ENCODE data around the gene COPE.

GRCh38 chr19:18939163-18939562 lies 20.0 kb upstream of the COPE start:
- TF ChIP-seq, protein P1, sequence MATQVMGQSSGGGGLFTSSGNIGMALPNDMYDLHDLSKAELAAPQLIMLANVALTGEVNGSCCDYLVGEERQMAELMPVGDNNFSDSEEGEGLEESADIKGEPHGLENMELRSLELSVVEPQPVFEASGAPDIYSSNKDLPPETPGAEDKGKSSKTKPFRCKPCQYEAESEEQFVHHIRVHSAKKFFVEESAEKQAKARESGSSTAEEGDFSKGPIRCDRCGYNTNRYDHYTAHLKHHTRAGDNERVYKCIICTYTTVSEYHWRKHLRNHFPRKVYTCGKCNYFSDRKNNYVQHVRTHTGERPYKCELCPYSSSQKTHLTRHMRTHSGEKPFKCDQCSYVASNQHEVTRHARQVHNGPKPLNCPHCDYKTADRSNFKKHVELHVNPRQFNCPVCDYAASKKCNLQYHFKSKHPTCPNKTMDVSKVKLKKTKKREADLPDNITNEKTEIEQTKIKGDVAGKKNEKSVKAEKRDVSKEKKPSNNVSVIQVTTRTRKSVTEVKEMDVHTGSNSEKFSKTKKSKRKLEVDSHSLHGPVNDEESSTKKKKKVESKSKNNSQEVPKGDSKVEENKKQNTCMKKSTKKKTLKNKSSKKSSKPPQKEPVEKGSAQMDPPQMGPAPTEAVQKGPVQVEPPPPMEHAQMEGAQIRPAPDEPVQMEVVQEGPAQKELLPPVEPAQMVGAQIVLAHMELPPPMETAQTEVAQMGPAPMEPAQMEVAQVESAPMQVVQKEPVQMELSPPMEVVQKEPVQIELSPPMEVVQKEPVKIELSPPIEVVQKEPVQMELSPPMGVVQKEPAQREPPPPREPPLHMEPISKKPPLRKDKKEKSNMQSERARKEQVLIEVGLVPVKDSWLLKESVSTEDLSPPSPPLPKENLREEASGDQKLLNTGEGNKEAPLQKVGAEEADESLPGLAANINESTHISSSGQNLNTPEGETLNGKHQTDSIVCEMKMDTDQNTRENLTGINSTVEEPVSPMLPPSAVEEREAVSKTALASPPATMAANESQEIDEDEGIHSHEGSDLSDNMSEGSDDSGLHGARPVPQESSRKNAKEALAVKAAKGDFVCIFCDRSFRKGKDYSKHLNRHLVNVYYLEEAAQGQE (IDR thresholded peaks at IDR 0.05; ENCODE audit: insufficient read depth in 1 of 2, low read depth in 2 of 2, low read length in 1 of 2), result no peak
- TF ChIP-seq, protein P2, sequence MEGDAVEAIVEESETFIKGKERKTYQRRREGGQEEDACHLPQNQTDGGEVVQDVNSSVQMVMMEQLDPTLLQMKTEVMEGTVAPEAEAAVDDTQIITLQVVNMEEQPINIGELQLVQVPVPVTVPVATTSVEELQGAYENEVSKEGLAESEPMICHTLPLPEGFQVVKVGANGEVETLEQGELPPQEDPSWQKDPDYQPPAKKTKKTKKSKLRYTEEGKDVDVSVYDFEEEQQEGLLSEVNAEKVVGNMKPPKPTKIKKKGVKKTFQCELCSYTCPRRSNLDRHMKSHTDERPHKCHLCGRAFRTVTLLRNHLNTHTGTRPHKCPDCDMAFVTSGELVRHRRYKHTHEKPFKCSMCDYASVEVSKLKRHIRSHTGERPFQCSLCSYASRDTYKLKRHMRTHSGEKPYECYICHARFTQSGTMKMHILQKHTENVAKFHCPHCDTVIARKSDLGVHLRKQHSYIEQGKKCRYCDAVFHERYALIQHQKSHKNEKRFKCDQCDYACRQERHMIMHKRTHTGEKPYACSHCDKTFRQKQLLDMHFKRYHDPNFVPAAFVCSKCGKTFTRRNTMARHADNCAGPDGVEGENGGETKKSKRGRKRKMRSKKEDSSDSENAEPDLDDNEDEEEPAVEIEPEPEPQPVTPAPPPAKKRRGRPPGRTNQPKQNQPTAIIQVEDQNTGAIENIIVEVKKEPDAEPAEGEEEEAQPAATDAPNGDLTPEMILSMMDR (IDR thresholded peaks at IDR 0.05), result no peak

Measured in Panc1 (cell line).